Fibroblast of pulmonary artery (primary cell): ENCODE measurements around the gene SLC36A1.

Source experiments
- DNase-seq: peaks from one replicate; pipeline ENCODE4 v3.0.0-alpha.2; 2010; ENCODE audit warnings: low read depth
- H3K4me3 ChIP-seq: replicated peaks from 2 replicates; pipeline ENCODE4 v1.5.1; 2011; ENCODE audit warnings: low read depth, mild to moderate bottlenecking, control low read depth, low read length, moderate library complexity
- CTCF ChIP-seq: IDR thresholded peaks from 2 replicates; pipeline ENCODE4 v1.5.1; 2011; ENCODE audit warnings: mild to moderate bottlenecking, control low read depth, low read length, inconsistent platforms; ENCODE audit errors: missing control alignments

Gene SLC36A1

GRCh38 chr5:151434570-151435237 is 12.7 kb upstream of the SLC36A1 start:
- no peak for DNase-seq
- no peak for TF ChIP-seq CTCF
- no peak overlapping the region for H3K4me3 ChIP-seq

- peak overlapping the region; percentile 94 for H3K4me3 ChIP-seq
- TF ChIP-seq CTCF = peak; percentile 28
- no peak for DNase-seq
Measured at GRCh38 chr5:151448038-151448985, 909 bp downstream of the SLC36A1 start.

GRCh38 chr5:151449297-151449696 is 1.9 kb downstream of the SLC36A1 start:
- no peak for TF ChIP-seq CTCF
- no peak for DNase-seq
- H3K4me3 ChIP-seq = no peak overlapping the region

- DNase-seq = no peak
- no peak overlapping the region for H3K4me3 ChIP-seq
- no peak for TF ChIP-seq CTCF
Measured at GRCh38 chr5:151449839-151450238, 2.4 kb downstream of the SLC36A1 start.

- DNase-seq = no peak
- no peak overlapping the region for H3K4me3 ChIP-seq
- TF ChIP-seq CTCF = no peak
Measured at GRCh38 chr5:151450605-151451004, 3.2 kb downstream of the SLC36A1 start.

- no peak overlapping the region for H3K4me3 ChIP-seq
- DNase-seq = no peak
- no peak for TF ChIP-seq CTCF
Measured at GRCh38 chr5:151451626-151452520, 4.5 kb downstream of the SLC36A1 start.
